Measurements from ENCODE around the gene ZNF254.
"Not testable (repeated sequence)": the region's sequence is repeated elsewhere in the genome, so short reads cannot be mapped to it uniquely, and the experiment has no call there.

ZNF254 gene

DNA sequence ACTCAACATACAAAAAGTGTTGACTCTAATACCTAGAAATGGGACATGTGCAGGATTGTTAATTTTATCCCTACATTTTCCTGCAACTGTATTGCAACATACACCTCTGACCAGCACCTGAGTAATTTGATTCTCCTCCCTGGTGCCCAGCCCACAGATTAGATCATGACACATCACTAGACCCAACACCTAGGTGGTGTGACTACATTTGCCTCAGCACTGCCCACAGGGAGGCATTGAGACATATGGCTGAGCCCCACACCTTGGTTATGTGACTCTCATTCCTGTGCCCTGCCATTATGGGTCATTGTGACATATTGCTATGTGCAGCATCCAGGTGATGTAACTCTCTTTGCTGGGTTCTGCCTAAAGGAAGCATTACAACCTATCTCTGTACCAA lies 13.2 kb upstream of the ZNF254 start:
- DNase-seq = no peak

DNA sequence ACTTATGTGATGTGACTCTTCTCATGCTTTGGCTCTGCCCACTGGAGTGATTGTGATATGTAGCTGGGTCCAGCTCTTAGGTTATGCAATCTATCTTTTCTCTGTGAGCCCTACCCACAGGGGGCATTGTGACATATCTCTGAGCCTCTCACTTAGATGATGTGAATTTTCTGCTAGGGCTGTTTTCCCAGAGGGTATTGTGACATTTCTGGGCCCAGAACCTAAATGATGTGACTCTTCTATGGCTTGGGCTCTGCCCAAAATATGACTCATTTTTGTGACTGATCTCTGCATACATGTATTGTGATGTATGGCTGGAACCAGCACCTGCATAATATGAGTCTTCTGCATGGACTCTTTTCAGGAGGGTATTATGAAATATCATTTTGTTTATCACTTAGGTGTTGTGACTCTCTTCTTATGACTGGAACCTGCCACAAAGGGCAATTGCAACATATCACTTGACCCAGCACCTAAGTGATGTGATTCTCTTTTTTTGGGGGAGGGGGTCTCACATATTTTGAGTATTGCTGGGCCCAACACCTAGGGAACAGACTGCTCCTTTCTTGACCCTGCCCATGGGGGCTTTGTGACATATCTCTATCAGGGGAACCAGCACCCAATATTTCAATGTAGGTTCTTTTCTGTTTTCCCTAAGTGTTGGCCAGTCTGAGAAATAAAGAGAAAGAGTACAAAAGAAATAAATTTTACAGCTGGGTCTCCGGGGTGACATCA lies 12.1 kb upstream of the ZNF254 start:
- no peak for DNase-seq

DNA sequence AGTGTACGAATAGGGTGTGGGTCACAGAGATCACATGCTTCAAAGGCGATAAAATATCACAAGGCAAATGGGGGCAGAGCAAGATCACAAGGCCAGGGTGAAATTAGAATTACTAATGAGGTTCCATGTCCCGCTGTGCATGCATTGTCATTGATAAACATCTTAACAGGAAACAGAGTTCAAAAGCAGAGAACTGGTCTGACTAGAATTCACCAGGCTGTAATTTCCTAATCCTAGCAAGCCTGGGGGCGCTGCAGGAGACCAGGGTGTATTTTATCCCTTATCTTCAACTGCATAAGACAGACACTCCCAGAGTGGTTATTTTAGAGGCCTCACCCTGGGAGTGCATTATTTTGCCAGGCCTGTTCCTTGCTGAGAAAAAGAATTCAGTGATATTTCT lies 11.5 kb upstream of the ZNF254 start:
- DNase-seq = not testable (repeated sequence)

DNA sequence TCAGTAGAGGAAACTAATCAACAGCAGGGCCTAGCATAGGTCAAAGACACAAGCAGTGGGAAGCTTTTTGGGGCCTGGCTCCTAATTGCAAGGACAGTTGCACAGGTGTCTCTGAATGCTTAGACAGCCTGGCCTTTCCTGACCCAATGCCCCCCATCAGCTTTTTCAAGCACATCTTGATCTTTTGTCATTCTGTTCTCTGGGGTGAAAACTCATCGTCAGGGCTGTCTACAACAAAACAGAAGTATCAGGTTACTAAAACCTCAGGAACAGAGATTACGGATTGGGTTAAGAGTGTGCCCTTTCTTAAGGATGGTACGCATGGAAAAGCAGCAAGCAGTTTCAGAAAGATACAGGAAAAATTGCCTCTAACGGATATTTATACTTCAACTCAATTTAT lies 8.3 kb upstream of the ZNF254 start:
- DNase-seq = no peak

DNA sequence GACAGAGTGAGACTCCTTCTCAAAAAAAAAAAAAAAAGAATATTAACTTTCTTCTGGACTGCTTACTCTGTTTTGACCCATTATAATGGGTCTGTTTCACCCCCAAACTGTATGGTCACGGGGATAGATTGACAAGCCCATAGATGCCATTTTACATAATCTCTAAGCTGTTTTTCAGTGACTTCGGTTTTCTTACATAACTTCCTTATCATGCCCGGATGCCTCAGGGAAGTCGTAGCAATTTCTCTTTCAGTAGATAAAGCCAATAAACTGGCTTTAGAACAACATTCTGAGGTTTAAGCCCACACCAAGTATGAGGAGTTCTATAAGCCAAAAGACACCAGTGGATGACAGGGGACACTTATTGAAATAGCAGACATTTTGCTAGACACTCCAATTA lies 5.9 kb upstream of the ZNF254 start:
- no peak for DNase-seq

DNA sequence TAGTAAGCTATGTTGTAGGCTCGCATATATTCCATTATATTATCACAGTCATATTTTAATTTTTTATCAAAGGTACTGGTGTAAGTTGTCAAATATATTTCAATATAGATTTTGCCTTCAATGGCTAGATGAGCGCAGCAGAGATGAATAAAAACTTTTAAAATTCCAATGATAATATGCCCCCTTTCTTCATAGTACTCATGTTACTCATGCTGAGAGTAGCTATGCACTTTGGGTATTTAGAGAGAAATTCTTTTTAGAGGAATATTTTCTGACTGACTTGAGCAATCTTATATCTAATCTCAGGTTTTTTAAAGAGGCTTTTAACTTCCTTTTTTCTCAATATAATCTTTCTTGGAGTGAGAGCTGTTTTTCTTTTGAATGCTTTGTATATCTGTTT lies 11.4 kb downstream of the ZNF254 start:
- DNase-seq = no peak

DNA sequence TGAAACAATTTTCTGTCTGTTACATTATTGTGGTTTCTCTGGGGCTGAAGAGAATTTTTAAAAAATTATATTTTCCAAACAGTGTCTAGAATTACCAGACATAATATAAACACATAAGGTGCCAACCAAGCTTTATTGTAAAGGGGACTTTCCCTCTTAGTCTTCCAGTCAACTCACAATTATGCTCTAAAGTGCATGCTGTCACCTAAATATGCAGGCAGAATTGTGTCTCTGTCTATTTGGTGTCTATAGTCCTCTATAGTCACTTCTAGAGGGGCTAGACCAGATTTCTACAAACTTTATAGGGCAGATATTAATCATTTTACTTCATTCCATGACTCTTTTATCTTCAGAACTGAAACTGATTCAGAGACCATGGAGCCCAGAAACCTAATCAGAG lies 12.8 kb downstream of the ZNF254 start:
- no peak for DNase-seq

DNA sequence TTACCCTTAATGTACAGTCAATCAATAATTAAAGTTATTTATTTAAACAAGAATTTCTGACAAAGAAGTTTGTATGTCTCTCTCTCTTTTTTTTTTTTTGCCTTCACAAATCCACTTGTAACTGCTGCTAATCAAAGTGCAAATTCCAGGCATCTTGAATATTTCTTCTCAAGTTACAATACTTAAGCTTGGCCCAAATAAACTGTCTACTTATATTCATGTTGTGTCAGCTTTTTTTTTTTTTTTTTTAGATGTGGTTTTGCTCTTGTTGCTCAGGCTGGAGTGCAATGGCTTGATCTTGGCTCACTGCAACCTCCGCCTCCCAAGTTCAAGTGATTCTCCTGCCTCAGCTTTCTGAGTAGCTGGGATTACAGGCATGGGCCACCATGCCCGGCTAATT lies 13.6 kb downstream of the ZNF254 start:
- DNase-seq = not testable (repeated sequence)

DNA sequence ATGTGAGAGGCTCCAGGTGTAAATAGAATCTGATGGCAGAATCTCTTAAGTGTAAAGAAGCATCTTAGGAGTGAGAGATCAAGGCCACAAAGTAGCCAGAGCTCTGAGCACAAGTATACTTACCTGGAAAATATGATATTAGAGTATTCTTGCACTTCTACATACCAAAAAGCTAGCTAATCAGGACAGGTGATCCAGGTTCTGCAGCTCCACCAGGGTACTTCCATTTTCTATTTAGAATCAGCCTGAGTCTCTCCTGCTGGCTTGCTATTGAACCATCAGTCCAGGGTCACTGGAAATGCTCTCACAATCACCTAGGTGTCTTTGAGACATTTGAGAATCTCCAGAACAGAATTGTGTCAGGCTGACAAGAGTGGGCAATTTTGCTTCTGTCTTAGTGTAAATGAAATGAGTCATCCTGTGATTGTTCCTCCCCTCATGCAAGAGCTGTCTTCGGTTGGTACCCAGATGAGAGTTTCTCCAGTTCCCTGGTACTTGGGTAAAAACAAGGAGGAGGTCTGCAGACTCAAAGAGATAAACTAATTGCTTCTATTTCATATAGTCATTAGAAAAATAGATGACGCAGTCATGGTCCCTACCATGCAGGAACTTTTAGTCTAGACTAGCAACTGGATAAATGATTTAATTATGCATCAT lies 14.6 kb downstream of the ZNF254 start:
- no peak for DNase-seq

DNA sequence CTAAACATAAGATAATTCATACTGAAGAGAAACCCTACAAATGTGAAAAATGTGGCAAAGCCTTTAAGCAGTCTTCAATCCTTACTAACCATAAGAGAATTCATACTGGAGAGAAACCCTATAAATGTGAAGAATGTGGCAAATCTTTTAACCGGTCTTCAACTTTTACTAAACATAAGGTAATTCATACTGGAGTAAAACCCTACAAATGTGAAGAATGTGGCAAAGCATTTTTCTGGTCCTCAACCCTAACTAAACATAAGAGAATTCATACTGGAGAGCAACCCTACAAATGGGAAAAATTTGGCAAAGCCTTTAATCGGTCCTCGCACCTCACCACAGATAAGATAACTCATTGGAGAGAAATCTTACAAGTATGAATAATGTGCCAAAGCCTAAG lies 40.6 kb downstream of the ZNF254 start:
- DNase-seq = no peak

DNA sequence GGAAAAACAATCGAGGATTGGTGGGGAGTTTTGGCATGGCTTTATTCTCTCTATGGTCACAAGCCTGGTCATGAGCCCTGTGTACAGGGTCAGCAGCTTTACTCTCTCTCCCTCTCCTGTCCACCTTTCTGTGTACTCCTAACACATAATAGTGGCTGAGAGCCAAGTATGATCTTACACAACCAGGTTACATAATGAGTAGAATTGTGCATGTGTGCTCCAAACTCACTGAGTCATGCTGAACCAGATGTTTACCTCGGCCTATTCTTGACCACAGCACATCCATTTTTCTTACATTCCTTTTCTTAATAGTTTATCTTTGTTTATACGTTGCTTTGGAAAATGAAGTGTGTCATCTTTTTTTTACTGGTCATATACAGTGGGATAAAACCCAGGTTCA lies 53.1 kb downstream of the ZNF254 start:
- DNase-seq = no peak

DNA sequence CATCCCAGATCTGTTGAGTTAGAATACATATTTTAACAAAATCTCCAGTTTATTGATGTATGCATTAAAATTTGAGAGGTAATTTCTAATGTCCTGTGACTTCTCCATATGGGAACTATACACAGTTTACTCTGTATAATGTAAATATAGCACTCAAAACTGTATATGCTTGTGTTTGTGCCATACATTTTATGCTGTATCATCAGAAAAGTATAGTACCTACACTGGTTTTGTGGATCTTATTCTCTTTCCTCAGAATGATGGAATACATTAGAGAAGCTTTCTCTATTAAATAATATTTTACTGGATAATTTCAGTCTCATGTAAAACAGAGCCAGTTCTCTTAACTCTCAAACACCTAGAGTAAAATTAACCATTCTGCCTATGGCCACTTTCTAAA lies 53.6 kb downstream of the ZNF254 start:
- DNase-seq = no peak

DNA sequence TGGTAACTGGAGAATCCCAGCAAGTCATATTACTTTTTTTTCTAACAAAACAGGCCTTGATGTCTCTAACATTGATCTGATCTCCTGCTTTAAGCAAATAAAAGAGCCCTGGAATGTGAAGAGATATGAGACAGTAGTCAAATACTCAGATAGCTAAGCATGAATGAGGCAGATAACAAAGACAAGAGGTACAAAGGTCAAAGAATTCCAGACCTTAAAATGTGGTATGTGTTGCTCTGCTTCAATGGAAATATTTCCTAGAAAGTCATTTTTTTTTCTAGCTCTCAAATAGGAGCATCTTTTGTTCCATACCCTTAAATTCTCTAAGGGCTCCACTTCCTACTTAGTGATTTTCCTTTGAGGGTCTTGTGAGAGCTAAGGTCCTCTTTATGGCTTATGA lies 54.6 kb downstream of the ZNF254 start:
- DNase-seq = no peak

DNA sequence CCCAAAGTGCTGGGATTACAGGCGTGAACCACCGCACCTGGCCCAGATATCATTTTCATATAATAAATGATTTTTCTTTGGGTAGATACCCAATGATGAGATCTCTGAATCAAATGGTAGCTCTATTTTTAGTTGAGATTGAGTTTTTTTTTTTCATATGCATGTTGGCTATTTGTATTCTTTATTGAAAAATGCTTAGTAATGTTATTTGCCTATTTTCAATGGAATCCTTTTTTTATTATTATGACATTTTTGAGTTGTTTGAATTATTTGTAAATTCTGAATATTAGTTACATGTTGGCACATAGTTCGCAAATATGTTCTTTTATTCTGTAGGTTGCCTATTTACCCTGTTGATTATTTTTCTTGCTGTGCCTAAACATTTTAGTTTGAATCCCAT lies 55.8 kb downstream of the ZNF254 start:
- DNase-seq = no peak

DNA sequence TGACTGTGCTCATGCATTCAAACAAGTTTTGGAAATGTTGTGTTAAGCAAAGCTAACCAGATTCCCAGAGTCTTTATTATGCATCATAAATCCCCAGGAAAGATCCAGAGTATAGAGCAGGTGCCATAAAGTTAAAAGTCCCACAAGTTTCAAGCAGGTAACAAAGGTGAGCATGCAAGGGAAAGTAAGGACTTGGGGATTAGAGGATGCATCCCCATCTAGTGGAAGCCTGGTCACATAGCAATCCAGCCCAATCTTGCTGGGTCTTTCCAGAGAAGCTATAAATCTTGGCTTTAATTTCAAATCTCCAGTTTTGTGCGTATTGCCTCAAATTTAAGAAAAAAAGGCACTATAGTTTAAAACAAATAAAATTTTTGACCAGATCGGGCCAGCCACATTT lies 72.7 kb downstream of the ZNF254 start:
- no peak for DNase-seq

DNA sequence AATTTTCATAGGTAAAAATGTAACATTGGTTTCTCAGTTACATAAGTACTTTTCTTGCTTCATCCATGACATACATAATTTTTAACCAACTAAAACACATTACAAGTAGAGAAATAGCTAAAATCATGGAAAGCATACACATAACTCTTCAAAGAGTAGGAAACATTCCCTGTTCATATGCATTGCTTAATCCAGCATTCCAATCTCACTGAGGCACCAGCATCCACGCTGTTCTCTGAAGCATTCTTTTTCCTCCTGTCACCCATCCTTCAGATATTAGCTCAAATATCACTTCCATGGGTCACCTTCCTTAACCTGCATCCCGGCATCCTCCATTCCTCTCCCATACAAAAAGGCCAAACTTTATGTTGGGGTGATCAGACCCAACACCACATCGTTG lies 79.1 kb downstream of the ZNF254 start:
- no peak for DNase-seq

DNA sequence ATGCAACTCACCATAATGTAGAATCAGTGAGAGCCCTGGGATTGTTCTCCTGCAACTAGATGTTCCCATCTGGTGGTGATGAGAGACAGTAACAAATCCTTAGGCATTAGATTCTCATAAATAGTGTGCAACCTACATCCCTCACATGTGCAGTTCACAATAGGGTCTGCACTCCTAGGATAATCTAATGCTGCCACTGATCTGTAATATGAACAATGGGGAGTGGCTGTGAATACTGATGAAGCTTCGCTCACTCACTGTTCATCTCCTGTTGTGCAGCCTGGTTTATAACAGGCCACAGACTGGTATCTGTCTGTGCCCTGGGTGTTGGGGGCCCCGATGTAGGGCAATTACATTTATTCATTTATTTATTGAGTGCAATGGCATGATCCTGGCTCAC lies 86.9 kb downstream of the ZNF254 start:
- DNase-seq = no peak

DNA sequence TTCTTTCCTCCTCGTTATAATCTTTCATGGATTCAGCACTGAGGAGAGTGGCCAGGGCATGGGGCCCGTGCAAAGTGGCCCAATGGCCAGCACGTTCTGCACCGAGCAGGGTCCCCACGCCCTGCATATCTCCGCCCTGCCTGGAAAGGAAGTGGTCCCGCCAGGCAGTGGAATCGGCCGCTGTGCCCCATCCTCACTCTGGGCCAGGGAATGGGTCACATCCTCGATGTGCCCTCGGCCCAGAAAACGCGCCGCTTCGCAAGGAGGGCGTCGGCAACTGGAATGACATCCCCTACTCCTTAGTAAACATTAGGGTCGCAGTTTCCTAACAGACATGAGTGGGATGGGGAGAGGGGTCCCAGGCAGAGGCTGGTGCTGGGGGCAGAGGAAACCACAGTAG lies 90.7 kb downstream of the ZNF254 start:
- DNase-seq = no peak

DNA sequence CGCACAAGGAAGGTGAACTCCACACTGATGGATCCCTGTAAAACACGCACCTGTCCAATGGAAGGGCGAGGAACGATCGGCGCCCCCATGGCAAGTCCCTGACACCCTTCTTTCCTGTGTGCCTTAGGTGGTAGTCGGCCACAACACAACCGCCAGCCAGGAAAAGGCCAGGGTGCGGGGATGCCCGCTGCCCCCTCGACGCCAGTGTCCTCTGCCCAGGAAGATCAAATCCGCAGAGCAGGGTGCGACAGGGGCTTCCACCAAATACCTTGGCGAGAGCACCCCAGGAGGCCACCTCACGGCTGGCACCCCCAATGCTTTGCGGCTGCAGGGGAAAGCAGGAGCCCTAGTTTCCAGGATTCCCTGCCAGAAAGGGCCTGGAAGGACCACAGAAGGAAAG lies 91.2 kb downstream of the ZNF254 start:
- DNase-seq = no peak
